Tibial nerve (tissue), 4 donors: ENCODE data around the gene QRSL1. TPM values are rescaled to one million over a fixed set of nuclear protein-coding genes. Genes with fewer than 3 reads are reported as not detected.
A peak's percentile ranks its signal among the peaks of the same experiment; 100 is the strongest.
"Not testable (repeated sequence)": the region's sequence is repeated elsewhere in the genome, so short reads cannot be mapped to it uniquely, and the experiment has no call there.

Experiments used
- DNase-seq, 2 donors: peaks; one replicate each; pipeline ENCODE4 v3.0.0-alpha.2; 2019; ENCODE audit warnings: low spot score in 2 of 2
- H3K27ac ChIP-seq, 4 donors: fragments of 200-600 bp; sonication (generic) in 3 of 4; one replicate each; pipeline ENCODE4 v1.5.1; 2017 to 2019; ENCODE audit warnings: mild to moderate bottlenecking in 1 of 4
- H3K27me3 ChIP-seq, 2 donors: fragments of 200-600 bp; sonication (generic) in 1 of 2; one replicate each; pipeline versions ENCODE4 v1.5.1 to v1.6.0; 2017 to 2019
- H3K36me3 ChIP-seq, 3 donors: fragments of 200-600 bp; sonication (generic); one replicate each; pipeline ENCODE4 v1.5.1; 2018 to 2019
- H3K4me1 ChIP-seq, 4 donors: fragments of 200-600 bp; sonication (generic) in 3 of 4; one replicate each; pipeline ENCODE4 v1.5.1; 2017 to 2019
- H3K4me3 ChIP-seq, 4 donors: fragments of 200-600 bp; sonication (generic) in 3 of 4; one replicate each; pipeline ENCODE4 v1.5.1; 2017 to 2019; ENCODE audit warnings: mild to moderate bottlenecking in 1 of 4, moderate library complexity in 1 of 4
- H3K9me3 ChIP-seq, 4 donors: fragments of 200-600 bp; sonication (generic) in 3 of 4; one replicate each; pipeline ENCODE4 v1.5.1; 2017 to 2019
- CTCF ChIP-seq, 5 experiments: fragments of 200-600 bp in 3 of 5; fragments of 450-650 bp in 2 of 5; sonication (generic) in 3 of 5; IDR thresholded peaks; one replicate each; pipeline ENCODE4 v1.5.1; 2016 to 2019; ENCODE audit warnings: antibody characterized with exemption in 5 of 5, mild to moderate bottlenecking in 3 of 5, moderate library complexity in 2 of 5
- EP300 ChIP-seq, 2 donors: sonication (generic); formaldehyde crosslinking; IDR thresholded peaks; one replicate each; pipeline ENCODE4 v1.6.1; 2017; ENCODE audit warnings: antibody characterized with exemption in 2 of 2, mild to moderate bottlenecking in 1 of 2
- POLR2A ChIP-seq, 2 donors: fragments of 450-650 bp; IDR thresholded peaks; one replicate each; pipeline ENCODE4 v1.6.1; 2017; ENCODE audit warnings: antibody characterized with exemption in 2 of 2, mild to moderate bottlenecking in 2 of 2, moderate library complexity in 2 of 2
- WGBS, 2 donors: methylation state at CpG; one replicate each; pipeline ENCODE4 v1.1.5; 2018; 5-methylcytosine and 5-hydroxymethylcytosine counted together
- total RNA-seq, 4 donors: library from RNA; depleted of rRNA; stranded (reverse); fragments of >200 nt; gene quantifications; one replicate each; pipeline ENCODE4 v1.1.0, GENCODE V29; 2016

Gene QRSL1
- total RNA-seq, 4 donors from 2014 or later = 9.6 to 14.0 (median 11.1) TPM

GRCh38 chr6:106692112-106692818 lies 62.9 kb downstream of the QRSL1 start:
- H3K9me3 ChIP-seq = no peaks in the 10 kb centered on the region
- H3K4me3 ChIP-seq = no peak overlapping the region
- H3K27me3 ChIP-seq = peaks cover 0 to 5% of the 10 kb centered on the region in 2 donors
- WGBS, 2 donors = 26 to 32% methylated on average over 6 of the region's 6 CpGs
- H3K4me1 ChIP-seq = peaks cover 0 to 13% (median 0%) of the 10 kb centered on the region in 4 donors
- H3K27ac ChIP-seq = no peak overlapping the region
- no peak for DNase-seq
- no peaks in the 10 kb centered on the region for H3K36me3 ChIP-seq
- no peak for TF ChIP-seq CTCF (IDR thresholded peaks at IDR 0.05)
- TF ChIP-seq EP300 (IDR thresholded peaks at IDR 0.05) = no peak
- TF ChIP-seq POLR2A (IDR thresholded peaks at IDR 0.05) = no peak

- H3K36me3 ChIP-seq = no peaks in the 10 kb centered on the region
- 56 to 68% methylated on average over 3 of the region's 3 CpGs for WGBS, 2 donors
Observed at GRCh38 chr6:106692819-106693208, 63.4 kb downstream of the QRSL1 start.

GRCh38 chr6:106693418-106693817 lies 64.0 kb downstream of the QRSL1 start:
- peaks cover 0 to 5% of the 10 kb centered on the region in 2 donors for H3K27me3 ChIP-seq
- WGBS, 2 donors = 79 to 83% methylated on average over 2 of the region's 2 CpGs
- TF ChIP-seq EP300 (IDR thresholded peaks at IDR 0.05) (no peak), POLR2A (IDR thresholded peaks at IDR 0.05) (no peak), CTCF (IDR thresholded peaks at IDR 0.05) (no peak)

More at GRCh38 chr6:106692819-106693208, 63.4 kb downstream of the QRSL1 start:
- no peak for DNase-seq
- no peak overlapping the region for H3K4me3 ChIP-seq
- no peaks in the 10 kb centered on the region for H3K9me3 ChIP-seq
- peaks cover 0 to 13% (median 0%) of the 10 kb centered on the region in 4 donors for H3K4me1 ChIP-seq
- H3K27ac ChIP-seq = no peak overlapping the region
- TF ChIP-seq POLR2A (IDR thresholded peaks at IDR 0.05) (no peak), CTCF (IDR thresholded peaks at IDR 0.05) (no peak), EP300 (IDR thresholded peaks at IDR 0.05) (no peak)
- peaks cover 0 to 5% of the 10 kb centered on the region in 2 donors for H3K27me3 ChIP-seq

GRCh38 chr6:106694343-106694742 lies 65.0 kb downstream of the QRSL1 start:
- WGBS, 2 donors = 68% methylated on average over 8 of the region's 8 CpGs
- no peak for TF ChIP-seq CTCF (IDR thresholded peaks at IDR 0.05)
- TF ChIP-seq POLR2A (IDR thresholded peaks at IDR 0.05) = no peak
- no peak for TF ChIP-seq EP300 (IDR thresholded peaks at IDR 0.05)
- peaks cover 0 to 13% (median 0%) of the 10 kb centered on the region in 4 donors for H3K4me1 ChIP-seq
- H3K9me3 ChIP-seq = no peaks in the 10 kb centered on the region
- no peaks in the 10 kb centered on the region for H3K36me3 ChIP-seq
- no peak for DNase-seq
- H3K27ac ChIP-seq = no peak overlapping the region
- H3K4me3 ChIP-seq = no peak overlapping the region
- H3K27me3 ChIP-seq = peaks cover 0 to 5% of the 10 kb centered on the region in 2 donors

More at GRCh38 chr6:106693418-106693817, 64.0 kb downstream of the QRSL1 start:
- H3K27ac ChIP-seq = no peak overlapping the region
- no peak for DNase-seq
- peaks cover 0 to 13% (median 0%) of the 10 kb centered on the region in 4 donors for H3K4me1 ChIP-seq
- no peaks in the 10 kb centered on the region for H3K36me3 ChIP-seq
- H3K9me3 ChIP-seq = no peaks in the 10 kb centered on the region
- no peak overlapping the region for H3K4me3 ChIP-seq

GRCh38 chr6:106700581-106700980 lies 71.2 kb downstream of the QRSL1 start:
- no peaks in the 10 kb centered on the region for H3K9me3 ChIP-seq
- peaks cover 0 to 5% of the 10 kb centered on the region in 2 donors for H3K27me3 ChIP-seq
- DNase-seq = no peak
- no peak overlapping the region for H3K27ac ChIP-seq
- no peak for TF ChIP-seq POLR2A (IDR thresholded peaks at IDR 0.05)
- TF ChIP-seq CTCF (IDR thresholded peaks at IDR 0.05) = no peak
- TF ChIP-seq EP300 (IDR thresholded peaks at IDR 0.05) = no peak
- no peaks in the 10 kb centered on the region for H3K4me1 ChIP-seq
- H3K4me3 ChIP-seq = no peak overlapping the region
- no peaks in the 10 kb centered on the region for H3K36me3 ChIP-seq

GRCh38 chr6:106701201-106701600 lies 71.8 kb downstream of the QRSL1 start:
- DNase-seq, H3K27me3 ChIP-seq, H3K9me3 ChIP-seq, H3K4me1 ChIP-seq, H3K36me3 ChIP-seq, H3K4me3 ChIP-seq: not testable (repeated sequence)
- 92 to 94% methylated on average over 3 of the region's 3 CpGs for WGBS, 2 donors
- peak overlapping the region in 1 of 4 donors; percentile 68 for H3K27ac ChIP-seq
